Endothelial cell of umbilical vein (primary cell): ENCODE measurements around the gene MRPL48. TPM values are rescaled to one million over a fixed set of nuclear protein-coding genes. Genes with fewer than 3 reads are reported as not detected.

Experiments
- BruUV-seq: library from RNA; stranded (reverse); fragments of 400-500 nt; replicated peaks from 2 replicates; lab custom pipeline; 2021; lab: Mats Ljungman, UMichigan
- CTCF ChIA-PET: fragments of 300-600, 350-600 bp; sonication (Branson Sonifier 250); formaldehyde crosslinking; loops from one replicate; lab custom pipeline; 2021; ENCODE audit warnings: antibody characterized with exemption, inconsistent platforms; lab: Charles Lee
- POLR2A ChIA-PET: fragments of 300-600, 350-600 bp; sonication (Branson Sonifier 250); formaldehyde crosslinking; loops from one replicate; lab custom pipeline; 2021; ENCODE audit warnings: antibody characterized with exemption, inconsistent platforms; lab: Charles Lee
- DNase-seq: peaks from one replicate; pipeline ENCODE4 v3.0.0-alpha.2; 2011; ENCODE audit warnings: low read depth, low spot score
- FAIRE-seq: peaks from 2 replicates; lab custom pipeline; 2011; peaks lifted over from hg19 to GRCh38; lab: Jason Lieb, UNC
- H2AFZ ChIP-seq: 2 replicates; pipeline ENCODE4 v1.6.0; 2012; ENCODE audit warnings: low read depth, low read length, control low read depth, inconsistent platforms
- H3K27ac ChIP-seq: 2 replicates; pipeline ENCODE4 v1.5.1; 2011; ENCODE audit warnings: low read depth, mild to moderate bottlenecking, control low read depth, low read length, moderate library complexity; ENCODE audit not compliant: insufficient read depth
- H3K27me3 ChIP-seq, 2 experiments: 2 replicates each; pipeline versions ENCODE4 v1.6.0 to v1.6.1; 2011; ENCODE audit warnings: low read length in 2 of 2, mixed read lengths in 1 of 2; ENCODE audit not compliant: control insufficient read depth in 2 of 2, insufficient read depth in 2 of 2
- H3K36me3 ChIP-seq, 2 experiments: 2 replicates in 1 of 2; 3 replicates in 1 of 2; pipeline ENCODE4 v1.5.1; 2011; ENCODE audit warnings: low read length in 2 of 2, mild to moderate bottlenecking in 1 of 2, moderate library complexity in 1 of 2; ENCODE audit not compliant: control insufficient read depth in 2 of 2, insufficient read depth in 2 of 2; ENCODE audit errors: extremely low read depth in 1 of 2
- H3K4me1 ChIP-seq: 3 replicates; pipeline ENCODE4 v1.5.1; 2011; ENCODE audit warnings: mild to moderate bottlenecking, low read length; ENCODE audit not compliant: control insufficient read depth, insufficient read depth; ENCODE audit errors: extremely low read depth
- H3K4me2 ChIP-seq: 2 replicates; pipeline ENCODE4 v1.6.1; 2011; ENCODE audit warnings: low read length, control low read depth, mixed read lengths; ENCODE audit not compliant: insufficient read depth
- H3K4me3 ChIP-seq, 3 experiments: fragments of 200-600 bp in 1 of 3; sonication (generic), shearing (Covaris generic) in 1 of 3; replicated peaks in 1 of 3; 2 replicates each; pipeline ENCODE4 v1.5.1; 2011 to 2016; ENCODE audit warnings: control low read depth in 3 of 3, low read length in 3 of 3, mild to moderate bottlenecking in 2 of 3, inconsistent platforms in 1 of 3, low read depth in 1 of 3, moderate library complexity in 1 of 3; ENCODE audit not compliant: insufficient read depth in 1 of 3
- H3K79me2 ChIP-seq: 2 replicates; pipeline ENCODE4 v1.6.0; 2012; ENCODE audit warnings: low read length, inconsistent platforms; ENCODE audit not compliant: control insufficient read depth, insufficient read depth
- H3K9ac ChIP-seq: replicated peaks from 2 replicates; pipeline ENCODE3; 2011; ENCODE audit warnings: low read length, control low read depth; ENCODE audit not compliant: insufficient read depth; ENCODE audit errors: extremely low read depth
- H3K9me1 ChIP-seq: replicated peaks from 3 replicates; pipeline ENCODE4 v1.6.0; 2011; ENCODE audit warnings: mild to moderate bottlenecking, low read length; ENCODE audit not compliant: control insufficient read depth, insufficient read depth; ENCODE audit errors: extremely low read depth
- H3K9me3 ChIP-seq: replicated peaks from 2 replicates; pipeline ENCODE4 v1.5.1; 2012; ENCODE audit warnings: low read length, inconsistent platforms; ENCODE audit not compliant: control insufficient read depth, insufficient read depth
- H4K20me1 ChIP-seq: replicated peaks from 2 replicates; pipeline ENCODE3; 2011; ENCODE audit warnings: mild to moderate bottlenecking, low read length; ENCODE audit not compliant: control insufficient read depth, insufficient read depth; ENCODE audit errors: extremely low read depth
- EZH2 ChIP-seq: IDR thresholded peaks from 2 replicates; pipeline ENCODE4 v1.6.1; 2012; ENCODE audit warnings: borderline replicate concordance, low read depth, mild to moderate bottlenecking, moderate library complexity, low read length, inconsistent platforms; ENCODE audit not compliant: severe bottlenecking
- MAX ChIP-seq: IDR thresholded peaks from 2 replicates; pipeline ENCODE4 v1.6.1; 2011; ENCODE audit not compliant: insufficient read depth, insufficient read length
- POLR2A ChIP-seq: IDR thresholded peaks from 2 replicates; pipeline ENCODE4 v1.6.1; 2012; ENCODE audit warnings: low read depth, mild to moderate bottlenecking, control low read depth, low read length
- POLR2AphosphoS5 ChIP-seq: IDR thresholded peaks from 2 replicates; pipeline ENCODE4 v1.6.1; 2012; ENCODE audit warnings: low read depth, mild to moderate bottlenecking, control low read depth, low read length, moderate library complexity; ENCODE audit not compliant: insufficient read depth
- dilution Hi-C: fragments of 300-500 bp; cut with MboI; formaldehyde crosslinking; loops from one replicate; pipeline ENCODE4 v1.15.0; 2019; ENCODE audit warnings: low sequenced_read_pairs; ENCODE audit not compliant: extremely low pct_ligation_motif_present
- intact Hi-C: fragments of 100-400 bp; cut with micrococcal nuclease; formaldehyde crosslinking; loops from one replicate; pipeline ENCODE4 v1.10.0; 2022
- polyA plus RNA-seq, 4 experiments: library from polyadenylated mRNA; depleted of rRNA in 3 of 4; stranded (reverse) in 3 of 4; unstranded in 1 of 4; fragments of >200 nt; gene quantifications; 2 replicates each; pipeline versions ENCODE4 v1.2.1 to v1.2.3, GENCODE V29; 2011 to 2012; ENCODE audit warnings: missing spikeins in 1 of 4
- total RNA-seq: library from RNA; stranded (reverse); gene quantifications from 2 replicates; pipeline ENCODE4 v1.2.3, GENCODE V29; 2021

MRPL48 gene
- total and polyA plus RNA-seq, 2 donors (not counting 3 experiments of a cell fraction or from before 2014, with no cell fraction given): 25.0 to 38.3 TPM

- H3K4me1 ChIP-seq: no peaks in the 10 kb centered on the region
- no peak overlapping the region for H3K4me2 ChIP-seq
- no peaks in the 10 kb centered on the region for H4K20me1 ChIP-seq
- dilution Hi-C loops (no loop called here), intact Hi-C loops (no loop called here)
- H3K36me3 ChIP-seq: peaks cover under 1 to 7% of the 10 kb centered on the region in 2 experiments
- TF ChIP-seq POLR2A: no peak
- no peak for TF ChIP-seq MAX
- no peak for TF ChIP-seq EZH2
- no peak for TF ChIP-seq POLR2AphosphoS5
- FAIRE-seq: no peak
- no peak overlapping the region for H3K27ac ChIP-seq
- no peaks in the 10 kb centered on the region for H3K9me3 ChIP-seq
- H3K9ac ChIP-seq: no peak overlapping the region
- DNase-seq: no peak
- H3K27me3 ChIP-seq: no peaks in the 10 kb centered on the region
- no TSS peak for BruUV-seq
- H3K9me1 ChIP-seq: no peaks in the 10 kb centered on the region
- no peak overlapping the region for H2AFZ ChIP-seq
- ChIA-PET POLR2A (no interaction called here), CTCF (no interaction called here)
- H3K4me3 ChIP-seq: no peak overlapping the region
- H3K79me2 ChIP-seq: no peaks in the 10 kb centered on the region
Observed at GRCh38 chr11:73914284-73914683, 126.6 kb downstream of the MRPL48 start.

Other genes with a start within 250 kb of the MRPL48 start
- 20.5 and 22.5 TPM in 2 replicates for gene FAM168A, start 189.8 kb upstream of the MRPL48 start, total RNA-seq
- gene FAM168A, start 189.8 kb upstream of the MRPL48 start, polyA plus RNA-seq: 17.0 and 18.9 TPM in 2 replicates
- gene PLEKHB1, start 141.3 kb upstream of the MRPL48 start, total RNA-seq: 0.75 TPM in 1 of 2 replicates, not detected in the other
- gene PLEKHB1, start 141.3 kb upstream of the MRPL48 start, polyA plus RNA-seq: 0.76 and 0.99 TPM in 2 replicates
- 130 and 138 TPM in 2 replicates for gene RAB6A, start 26.8 kb upstream of the MRPL48 start, total RNA-seq
- gene RAB6A, start 26.8 kb upstream of the MRPL48 start, polyA plus RNA-seq: 40.4 and 45.0 TPM in 2 replicates
- 58.1 and 72.1 TPM in 2 replicates for gene COA4, start 89.0 kb downstream of the MRPL48 start, total RNA-seq
- gene COA4, start 89.0 kb downstream of the MRPL48 start, polyA plus RNA-seq: 120 and 135 TPM in 2 replicates
- gene PAAF1, start 89.1 kb downstream of the MRPL48 start, total RNA-seq: 14.5 and 16.1 TPM in 2 replicates
- gene PAAF1, start 89.1 kb downstream of the MRPL48 start, polyA plus RNA-seq: 8.8 and 9.8 TPM in 2 replicates
- 0.46 TPM in 1 of 2 replicates, not detected in the other for gene DNAJB13, start 163.2 kb downstream of the MRPL48 start, total RNA-seq
- gene DNAJB13, start 163.2 kb downstream of the MRPL48 start, polyA plus RNA-seq: 0.07 TPM in 1 of 2 replicates, not detected in the other
- gene UCP2, start 195.0 kb downstream of the MRPL48 start, total RNA-seq: 12.1 and 16.5 TPM in 2 replicates
- 21.4 and 24.0 TPM in 2 replicates for gene UCP2, start 195.0 kb downstream of the MRPL48 start, polyA plus RNA-seq
- gene UCP3, start 221.2 kb downstream of the MRPL48 start, total RNA-seq: 1.3 and 1.4 TPM in 2 replicates
- 1.1 and 1.4 TPM in 2 replicates for gene UCP3, start 221.2 kb downstream of the MRPL48 start, polyA plus RNA-seq